Ammon's horn (tissue), 1 donor: ENCODE measurements around the gene HSPA1B.
A peak's percentile ranks its signal among the peaks of the same experiment; 100 is the strongest.
"Not testable (repeated sequence)": the region's sequence is repeated elsewhere in the genome, so short reads cannot be mapped to it uniquely, and the experiment has no call there.

Experiments
- DNase-seq: peaks from one replicate; pipeline ENCODE4 v3.0.0-alpha.2; 2016; ENCODE audit warnings: low spot score

The HSPA1B gene

DNA sequence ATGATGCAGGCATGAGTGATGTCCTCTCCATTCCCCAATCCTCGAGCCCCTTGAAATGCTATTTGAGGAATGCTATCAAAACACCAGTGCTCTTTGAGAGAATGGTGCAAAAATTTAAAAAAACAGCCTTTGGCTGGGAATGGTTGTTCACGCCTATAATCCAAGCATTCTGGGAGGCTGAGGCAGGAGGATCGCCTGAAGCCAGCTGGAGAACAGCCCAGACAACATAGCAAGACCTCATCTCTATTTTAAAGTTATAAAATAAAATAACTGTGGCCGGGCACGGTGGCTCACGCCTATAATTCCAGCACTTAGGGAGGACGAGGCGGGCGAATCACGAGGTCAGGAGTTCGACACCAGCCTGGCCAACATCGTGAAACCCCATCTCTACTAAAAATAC, 27.8 kb upstream of the HSPA1B start:
- DNase-seq, result no peak

DNA sequence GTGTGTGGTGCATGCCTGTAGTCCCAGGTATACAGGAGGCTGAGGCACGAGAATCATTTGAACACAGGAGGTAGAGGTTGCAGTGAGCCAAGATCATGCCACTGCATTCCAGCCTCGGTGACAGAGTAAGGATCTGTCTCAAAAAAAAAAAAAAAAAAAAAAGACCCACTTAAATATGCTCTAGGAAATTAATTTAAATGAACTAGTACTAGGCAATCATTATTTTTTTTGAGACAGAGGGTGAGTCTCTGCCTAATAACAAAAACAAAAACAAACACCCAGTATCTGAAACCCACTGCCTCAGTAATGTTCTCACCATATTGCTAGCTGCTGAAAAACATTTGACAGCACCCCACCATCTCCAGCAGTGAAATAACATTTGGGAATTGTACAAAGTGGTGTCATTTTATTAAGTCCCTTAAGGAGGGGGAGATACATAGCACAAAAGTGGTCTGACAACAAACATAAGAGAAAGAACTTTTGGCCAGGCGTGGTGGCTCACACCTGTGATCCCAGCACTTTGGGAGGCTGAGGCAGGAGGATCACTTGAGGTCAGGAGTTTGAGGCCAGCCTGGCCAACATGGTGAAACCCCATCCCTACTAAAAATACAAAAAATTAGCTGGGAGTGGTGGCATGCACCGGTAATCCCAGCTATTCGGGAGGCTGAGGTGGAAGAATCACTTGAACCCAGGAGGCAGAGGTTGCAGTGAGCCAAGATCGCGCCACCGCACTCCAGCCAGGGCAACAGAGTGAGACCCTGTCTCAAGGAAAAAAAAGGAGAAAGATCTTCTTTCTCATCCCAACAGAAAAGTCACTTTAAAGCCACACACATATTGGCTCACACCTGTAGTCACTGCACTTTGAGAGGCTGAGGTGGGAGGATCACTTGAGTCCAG, 26.3 kb upstream of the HSPA1B start:
- DNase-seq, result not testable (repeated sequence)

- no peak for DNase-seq
Observed at GRCh38 chr6:31805939-31806469, 21.5 kb upstream of the HSPA1B start.

GRCh38 chr6:31806470-31807272, 20.9 kb upstream of the HSPA1B start, which contains the start of gene LSM2:
LSM2 (minus strand) TSS chr6:31806966; CDS start chr6:31806757, 209 bp downstream.
- DNase-seq, result peak; percentile 98

DNA sequence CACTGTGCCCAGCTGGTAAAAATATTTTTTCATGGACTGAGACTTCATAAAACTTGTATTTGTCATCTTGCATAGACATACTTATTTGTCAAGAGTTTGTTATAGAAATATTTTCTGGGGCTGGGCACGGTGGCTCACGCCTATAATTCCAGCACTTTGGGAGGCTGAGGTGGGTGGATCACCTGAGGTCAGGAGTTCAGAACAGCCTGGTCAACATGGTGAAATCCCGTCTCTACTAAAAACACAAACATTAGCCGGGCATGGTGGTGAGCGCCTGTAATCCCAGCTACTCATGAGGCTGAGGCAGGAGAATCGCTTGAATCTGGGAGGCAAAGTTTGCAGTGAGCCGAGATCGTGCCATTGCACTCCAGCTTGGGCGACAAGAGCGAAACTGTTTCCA, 18.9 kb upstream of the HSPA1B start:
- not testable (repeated sequence) for DNase-seq

DNA sequence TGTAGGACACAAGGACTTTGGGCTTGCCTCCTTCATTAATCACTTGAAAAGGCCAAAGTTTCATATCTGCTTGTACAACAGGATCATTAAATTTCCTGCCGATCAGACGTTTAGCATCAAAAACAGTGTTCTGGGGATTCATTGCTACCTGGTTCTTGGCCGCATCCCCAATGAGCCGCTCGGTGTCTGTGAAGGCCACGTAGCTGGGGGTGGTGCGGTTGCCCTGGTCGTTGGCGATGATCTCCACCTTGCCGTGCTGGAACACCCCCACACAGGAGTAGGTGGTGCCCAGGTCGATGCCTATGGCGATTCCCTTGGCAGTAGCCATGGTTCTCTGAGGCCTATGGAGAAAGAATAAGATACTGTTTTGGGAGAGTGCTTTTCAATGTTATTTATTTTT, 15.9 kb upstream of the HSPA1B start:
- DNase-seq, result no peak

DNA sequence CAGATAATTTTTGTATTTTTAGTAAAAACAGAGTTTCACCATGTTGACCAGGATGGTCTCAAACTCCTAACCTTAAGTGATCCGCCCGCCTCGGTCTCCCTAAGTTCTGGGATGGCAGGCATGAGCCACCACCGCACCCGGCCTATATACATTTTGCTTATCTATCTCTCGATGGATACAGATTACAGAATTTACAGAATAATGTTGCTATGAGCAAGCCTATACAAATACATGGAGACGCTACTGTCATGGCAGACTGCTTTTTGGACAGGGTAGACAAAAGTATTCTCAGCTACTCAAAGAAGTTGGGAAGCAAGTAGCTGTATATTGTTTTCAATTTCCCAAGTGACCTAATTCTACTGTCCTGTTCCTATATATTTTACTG, 14.1 kb upstream of the HSPA1B start:
- no peak for DNase-seq

DNA sequence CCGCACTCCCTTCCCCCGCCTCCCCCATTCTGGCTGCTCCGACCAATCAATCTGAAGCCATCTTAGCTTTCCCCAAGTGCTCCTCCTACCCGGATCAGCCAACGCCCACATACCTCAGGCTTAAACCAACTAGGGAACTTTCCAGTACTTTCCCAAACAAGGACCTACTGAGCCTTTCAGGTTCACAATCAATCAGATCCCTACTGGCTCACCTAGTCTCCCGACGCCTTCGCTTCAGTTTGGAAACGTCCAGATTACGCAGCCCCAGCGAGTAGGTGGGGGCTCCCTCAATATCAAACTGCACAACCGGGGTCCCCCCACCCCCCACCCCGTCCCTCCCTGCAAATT, 12.9 kb upstream of the HSPA1B start:
- peak; percentile 98 for DNase-seq

DNA sequence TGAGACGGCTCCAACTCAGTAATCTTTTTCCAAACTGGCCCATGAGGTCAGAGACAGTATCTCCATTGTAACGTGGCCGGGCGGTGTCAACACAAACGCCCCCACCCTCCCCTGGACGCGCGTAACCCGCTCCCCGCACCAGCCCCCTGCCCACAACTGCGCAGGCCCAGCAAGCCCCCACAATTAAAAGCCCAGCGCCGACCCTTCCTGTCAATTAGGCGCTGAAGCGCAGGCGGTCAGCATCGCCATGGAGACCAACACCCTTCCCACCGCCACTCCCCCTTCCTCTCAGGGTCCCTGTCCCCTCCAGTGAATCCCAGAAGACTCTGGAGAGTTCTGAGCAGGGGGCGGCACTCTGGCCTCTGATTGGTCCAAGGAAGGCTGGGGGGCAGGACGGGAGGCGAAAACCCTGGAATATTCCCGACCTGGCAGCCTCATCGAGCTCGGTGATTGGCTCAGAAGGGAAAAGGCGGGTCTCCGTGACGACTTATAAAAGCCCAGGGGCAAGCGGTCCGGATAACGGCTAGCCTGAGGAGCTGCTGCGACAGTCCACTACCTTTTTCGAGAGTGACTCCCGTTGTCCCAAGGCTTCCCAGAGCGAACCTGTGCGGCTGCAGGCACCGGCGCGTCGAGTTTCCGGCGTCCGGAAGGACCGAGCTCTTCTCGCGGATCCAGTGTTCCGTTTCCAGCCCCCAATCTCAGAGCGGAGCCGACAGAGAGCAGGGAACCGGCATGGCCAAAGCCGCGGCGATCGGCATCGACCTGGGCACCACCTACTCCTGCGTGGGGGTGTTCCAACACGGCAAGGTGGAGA, 12.3 kb upstream of the HSPA1B start, which contains the start of the genes HSPA1A and HSPA1L:
Gene HSPA1A, plus strand, starts transcription at position 519 of the 814 bp plus-strand sequence. Its CDS starts 214 bp downstream, at position 733.
Gene HSPA1L, minus strand, starts transcription at position 259 of the 814 bp plus-strand sequence. CDS start 3,311 bp downstream, outside the sequence.
- DNase-seq, result peak; percentile 98

- not testable (repeated sequence) for DNase-seq
Observed at GRCh38 chr6:31817133-31817928, 10.2 kb upstream of the HSPA1B start.

DNA sequence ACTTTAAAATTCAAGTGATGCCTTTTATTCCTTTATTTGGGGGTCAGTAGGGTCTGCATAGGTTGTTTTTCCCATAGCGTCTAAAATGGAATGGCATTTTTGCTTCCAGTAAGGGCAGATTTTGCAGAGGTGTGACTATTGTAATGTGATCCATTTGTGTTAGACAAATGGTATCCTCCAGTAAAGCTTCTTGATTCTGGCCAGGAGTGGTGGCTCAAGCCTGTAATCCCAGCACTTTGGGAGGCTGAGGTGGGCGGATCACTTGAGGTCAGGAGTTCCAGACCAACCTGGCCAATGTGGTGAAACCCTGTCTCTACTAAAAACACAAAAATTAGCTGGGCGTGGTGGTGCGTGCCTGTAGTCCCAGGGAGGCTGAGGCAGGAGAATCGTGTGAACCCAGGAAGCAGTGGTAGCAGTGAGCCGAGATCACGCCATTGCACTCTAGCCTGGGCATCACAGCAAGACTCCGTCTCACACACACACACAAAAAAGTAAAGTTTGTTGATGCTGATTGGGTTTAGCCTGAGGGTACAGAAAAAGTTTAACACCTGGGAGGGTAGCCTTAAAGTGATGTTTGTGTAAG, 9.5 kb upstream of the HSPA1B start:
- not testable (repeated sequence) for DNase-seq

- DNase-seq, result no peak
Observed at GRCh38 chr6:31819871-31820299, 7.7 kb upstream of the HSPA1B start.

DNA sequence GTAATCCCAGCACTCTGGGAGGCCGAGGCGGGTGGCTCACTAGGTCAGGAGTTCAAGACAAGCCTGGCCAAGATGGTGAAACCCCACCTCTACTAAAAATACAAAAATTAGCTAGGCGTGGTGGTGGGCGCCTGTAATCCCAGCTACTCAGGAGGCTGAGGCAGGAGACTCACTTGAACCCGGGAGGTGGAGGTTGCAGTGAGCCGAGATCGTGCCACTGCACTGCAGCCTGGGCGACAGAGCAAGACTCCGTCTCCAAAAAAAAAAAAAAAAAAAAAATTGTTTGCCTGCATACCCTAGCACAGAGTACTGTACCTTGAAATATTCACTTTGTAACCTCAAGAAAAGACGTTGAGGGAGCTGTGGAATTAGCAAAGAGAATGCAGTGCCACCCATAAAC, 7.1 kb upstream of the HSPA1B start:
- DNase-seq, result not testable (repeated sequence)

- peak; percentile 79 for DNase-seq
Observed at GRCh38 chr6:31821301-31822035, 6.1 kb upstream of the HSPA1B start.

DNA sequence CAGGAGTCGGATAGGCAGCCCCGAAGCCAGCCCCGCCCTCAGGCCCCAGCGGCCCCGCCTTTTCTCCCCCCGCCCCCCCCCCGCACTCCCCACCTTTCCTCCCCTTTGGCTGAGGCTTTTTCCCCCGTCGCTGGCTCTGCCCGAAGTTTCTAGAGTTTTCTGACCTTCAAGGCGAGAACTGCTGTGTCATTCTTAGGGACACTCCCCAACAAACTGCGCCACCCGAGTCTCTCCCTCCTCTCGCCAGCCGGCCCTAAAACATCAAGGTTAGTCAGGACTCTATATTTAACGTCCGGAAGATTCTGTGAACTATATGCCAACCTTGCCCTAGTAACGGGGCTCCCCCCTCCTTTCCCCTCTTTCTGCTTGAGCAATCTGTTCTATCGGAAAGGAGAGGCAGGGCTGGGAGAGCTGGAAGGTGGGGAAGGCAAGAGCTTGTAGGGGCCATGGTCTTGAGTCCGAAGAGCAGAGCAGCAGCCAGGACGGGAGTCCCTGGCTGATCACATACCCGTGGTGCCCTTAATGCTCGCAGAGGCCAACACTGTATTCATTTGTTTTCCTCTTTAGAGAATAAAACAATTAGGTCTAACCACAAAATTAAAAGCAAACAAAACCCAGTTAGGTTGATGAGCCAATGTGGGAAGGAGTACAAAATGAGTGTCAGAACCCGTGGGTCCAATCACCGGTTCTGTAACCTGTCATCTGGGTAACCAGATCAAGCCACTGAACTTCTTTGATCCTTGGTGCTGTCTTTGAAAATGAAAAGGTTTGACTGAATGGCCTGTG, 5.3 kb upstream of the HSPA1B start:
- DNase-seq, result peak; percentile 85

- DNase-seq, result not testable (repeated sequence)
Observed at GRCh38 chr6:31823592-31824196, 3.8 kb upstream of the HSPA1B start.

DNA sequence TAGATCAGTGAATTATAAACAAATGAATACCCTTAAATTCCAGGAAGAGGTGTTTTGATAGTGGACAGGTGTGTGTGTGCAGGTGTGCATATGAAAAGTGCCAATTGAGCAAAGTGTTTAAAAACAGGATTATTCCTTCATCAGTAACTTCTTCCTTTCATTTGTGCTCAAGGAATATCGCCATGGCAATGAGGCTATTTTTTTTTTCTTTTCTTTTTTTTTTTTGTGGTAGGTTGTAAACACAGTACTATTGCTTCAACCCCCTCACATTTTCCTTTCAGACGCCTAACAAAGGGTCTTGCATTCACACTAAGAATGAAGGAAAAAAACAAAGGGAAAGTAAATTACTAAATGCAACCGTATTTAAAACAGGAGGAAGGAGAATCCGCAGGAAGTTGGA, 2.0 kb upstream of the HSPA1B start:
- DNase-seq, result no peak

DNA sequence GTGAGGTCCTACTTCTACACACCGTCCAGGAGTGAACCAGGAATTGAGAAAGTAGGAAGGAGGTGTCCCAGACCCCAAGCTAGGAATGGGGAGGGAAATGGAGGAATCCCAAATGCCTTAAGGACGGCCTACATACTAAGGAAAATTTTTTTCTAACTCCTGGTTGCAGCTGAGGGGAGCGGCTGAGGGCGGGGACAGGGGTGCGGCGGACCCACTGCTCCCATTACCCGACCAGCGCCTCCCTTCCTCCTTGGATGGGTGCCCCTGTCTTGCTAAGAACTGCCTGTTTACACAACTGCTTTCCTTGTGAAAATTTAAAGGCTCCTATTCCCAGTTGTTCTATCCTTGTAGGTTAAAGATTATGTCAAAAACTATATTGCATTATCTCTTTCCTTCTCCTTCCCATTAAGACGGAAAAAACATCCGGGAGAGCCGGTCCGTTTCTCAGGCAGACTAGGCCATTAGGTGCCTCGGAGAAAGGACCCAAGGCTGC, 699 bp upstream of the HSPA1B start:
- peak; percentile 83 for DNase-seq
